GM12865 (cell line): ENCODE data around the gene DRAM2.

Experiments used
- DNase-seq: peaks from one replicate; pipeline ENCODE4 v3.0.0; 2010; ENCODE audit warnings: low read depth
- H3K4me3 ChIP-seq: 2 replicates; pipeline ENCODE4 v1.5.1; 2011; ENCODE audit warnings: mild to moderate bottlenecking, low read depth, low read length, control low read depth
- CTCF ChIP-seq: IDR thresholded peaks from 2 replicates; pipeline ENCODE4 v1.5.1; 2011; ENCODE audit warnings: low read length, control low read depth, low read depth, inconsistent platforms; ENCODE audit not compliant: insufficient read depth; ENCODE audit errors: missing control alignments

The DRAM2 gene

DNA sequence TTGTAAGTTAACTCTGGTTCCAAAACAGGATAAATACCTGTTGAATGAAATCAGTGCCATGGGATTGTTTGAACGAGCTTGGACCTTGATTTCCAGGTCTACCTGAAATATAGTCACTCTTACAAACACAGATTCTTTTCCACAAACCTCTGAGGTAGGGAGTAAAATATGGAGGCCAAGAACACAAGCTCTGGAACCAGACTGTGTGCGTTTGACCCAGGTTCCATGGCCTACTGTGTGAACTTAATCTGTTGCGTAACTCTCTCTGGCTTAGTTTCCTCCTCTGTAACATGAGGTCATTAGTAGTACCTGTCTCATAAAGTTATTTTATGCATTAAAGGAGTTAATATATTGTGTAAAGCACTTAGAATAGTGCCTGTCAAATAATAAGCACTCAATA, 35.5 kb upstream of the DRAM2 start:
- TF ChIP-seq CTCF: no peak
- no peak for DNase-seq
- H3K4me3 ChIP-seq: no peak overlapping the region

DNA sequence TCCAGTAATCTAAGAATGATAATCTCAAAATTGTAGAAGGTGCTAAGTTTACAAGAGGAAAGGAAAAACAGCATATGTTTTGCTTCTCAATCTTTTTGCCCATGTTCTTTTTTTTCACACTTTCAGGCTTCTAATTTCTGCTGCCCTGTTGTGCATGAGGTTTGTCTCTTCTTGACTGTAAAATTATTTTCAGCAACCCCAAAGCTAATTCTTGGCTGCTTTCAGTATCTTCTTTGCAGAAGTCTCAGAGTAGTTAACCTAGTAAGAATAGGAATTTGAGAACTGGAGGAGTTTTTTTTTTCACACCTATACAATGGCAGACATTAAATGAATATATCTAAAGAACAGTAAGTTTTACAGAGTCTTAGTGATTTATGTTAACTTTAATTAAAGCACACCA, 34.2 kb upstream of the DRAM2 start:
- DNase-seq: peak; percentile 22
- H3K4me3 ChIP-seq: no peak overlapping the region
- TF ChIP-seq CTCF: no peak

DNA sequence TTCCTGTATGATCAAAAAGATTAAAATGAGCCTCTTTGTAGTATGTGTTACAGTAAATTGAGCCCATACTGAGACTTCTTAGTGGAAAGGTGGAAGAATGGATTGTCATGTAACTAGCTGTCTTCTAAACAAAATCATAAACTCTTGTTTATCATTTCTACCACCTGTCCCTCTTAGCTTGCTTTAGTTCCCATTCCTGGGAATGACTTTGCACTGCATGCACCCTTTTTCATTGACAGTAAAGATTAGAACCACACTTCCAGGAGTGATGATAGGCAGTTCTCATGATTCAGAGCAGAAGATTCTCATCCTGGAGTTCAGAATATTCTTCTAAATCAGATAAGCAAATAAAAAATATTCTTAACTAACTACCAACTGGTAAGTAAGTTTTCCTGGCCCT, 32.6 kb upstream of the DRAM2 start:
- DNase-seq: no peak
- H3K4me3 ChIP-seq: no peak overlapping the region
- no peak for TF ChIP-seq CTCF

- no peak for DNase-seq
- H3K4me3 ChIP-seq: no peak overlapping the region
- TF ChIP-seq CTCF: no peak
These were observed 24.3 kb upstream of the DRAM2 start for GRCh38 chr1:111164151-111164550.

GRCh38 chr1:111163363-111163762, 23.5 kb upstream of the DRAM2 start:
- no peak for TF ChIP-seq CTCF
- H3K4me3 ChIP-seq: no peak overlapping the region

DNA sequence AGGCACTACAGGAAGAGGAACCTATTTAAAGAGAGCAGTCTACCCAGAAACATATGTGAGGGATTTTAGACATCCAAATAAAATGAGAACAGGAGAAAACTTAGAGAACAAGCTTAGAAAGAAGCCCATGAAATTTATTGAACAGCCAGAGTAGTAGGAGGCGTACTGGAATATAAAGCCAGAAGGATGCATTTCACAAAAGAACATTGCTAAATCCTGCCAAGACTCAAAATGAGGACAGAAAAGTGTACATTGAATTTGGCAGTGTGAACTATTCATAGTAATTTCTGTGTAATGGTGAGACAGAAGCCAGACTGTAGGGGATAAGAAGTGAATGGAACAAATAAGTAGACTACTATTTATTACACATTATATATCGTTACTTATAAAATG, 22.6 kb upstream of the DRAM2 start:
- no peak for DNase-seq
- no peak overlapping the region for H3K4me3 ChIP-seq
- no peak for TF ChIP-seq CTCF

More at GRCh38 chr1:111163363-111163762, 23.5 kb upstream of the DRAM2 start:
- DNase-seq: no peak

- no peak for DNase-seq
- TF ChIP-seq CTCF: no peak
- H3K4me3 ChIP-seq: no peak overlapping the region
These were observed 22.1 kb upstream of the DRAM2 start for GRCh38 chr1:111161843-111162487.
